Prostate gland (tissue), 2 donors: Measurements from ENCODE around the gene KCNQ1.

Experiments used
- CTCF ChIP-seq, 4 experiments: fragments of 200-600 bp in 2 of 4; fragments of 450-650 bp in 2 of 4; sonication (generic) in 2 of 4; IDR thresholded peaks; 1 replicate in 3 of 4; 2 replicates in 1 of 4; pipeline ENCODE4 v1.5.1; 2016 to 2019; ENCODE audit warnings: antibody characterized with exemption in 4 of 4, mild to moderate bottlenecking in 2 of 4, moderate library complexity in 2 of 4
- POLR2A ChIP-seq: fragments of 450-650 bp; IDR thresholded peaks from one replicate; pipeline ENCODE4 v1.6.1; 2016; ENCODE audit warnings: antibody characterized with exemption, mild to moderate bottlenecking
- POLR2AphosphoS5 ChIP-seq: sonication (generic); formaldehyde crosslinking; IDR thresholded peaks from one replicate; pipeline ENCODE4 v1.6.1; 2017; ENCODE audit warnings: antibody characterized with exemption

DNA sequence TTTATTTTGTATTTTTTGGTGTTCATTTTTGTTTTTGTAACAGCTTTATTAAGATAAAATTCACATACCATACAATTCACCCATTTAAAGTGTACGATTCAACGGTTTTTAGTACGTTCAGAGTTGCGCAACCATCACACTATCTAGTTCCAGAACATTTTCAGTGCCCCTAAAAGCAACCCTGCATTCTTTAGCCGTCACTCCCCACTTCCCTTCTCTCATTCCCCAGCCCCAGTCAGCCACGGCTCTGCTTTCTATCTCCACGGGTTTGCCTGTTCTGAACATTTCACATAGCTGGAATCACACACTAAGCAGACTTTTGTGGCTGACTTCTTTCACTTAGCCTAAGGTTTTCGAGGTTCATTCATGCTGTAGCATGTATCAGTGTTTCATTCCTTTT lies 264.6 kb downstream of the KCNQ1 start:
- TF ChIP-seq CTCF (IDR thresholded peaks at IDR 0.05) (no peak), POLR2A (no peak), POLR2AphosphoS5 (no peak)
